Activated T-cell treated with anti-CD3 and anti-CD28 coated beads, Interleukin-2, amount 50 U/mL, for 24 hours (primary cell): Measurements from ENCODE around the gene SEC11A.
"Not testable (repeated sequence)": the region's sequence is repeated elsewhere in the genome, so short reads cannot be mapped to it uniquely, and the experiment has no call there.

Source experiments
- DNase-seq: peaks from one replicate; pipeline ENCODE4 v3.0.0-alpha.2; 2020
- H3K27ac Mint-ChIP-seq: 2 replicates; pipeline ENCODE4 v1.8.0; 2020; ENCODE audit warnings: mild to moderate bottlenecking, mixed read lengths
- H3K27me3 Mint-ChIP-seq: 2 replicates; pipeline ENCODE4 v1.8.0; 2020; ENCODE audit warnings: mixed read lengths
- H3K36me3 Mint-ChIP-seq: 2 replicates; pipeline ENCODE4 v1.8.0; 2020; ENCODE audit warnings: low read depth, mixed read lengths
- H3K4me1 Mint-ChIP-seq: 2 replicates; pipeline ENCODE4 v1.8.0; 2020; ENCODE audit warnings: low read depth, mixed read lengths
- H3K4me3 Mint-ChIP-seq: 2 replicates; pipeline ENCODE4 v1.8.0; 2020; ENCODE audit warnings: mild to moderate bottlenecking, moderate library complexity, mixed read lengths
- H3K9me3 Mint-ChIP-seq: 2 replicates; pipeline ENCODE4 v1.8.0; 2020; ENCODE audit warnings: mixed read lengths

SEC11A gene

GRCh38 chr15:84721371-84721770 is 5.4 kb upstream of the SEC11A start:
- H3K9me3 Mint-ChIP-seq = no peaks in the 10 kb centered on the region
- H3K36me3 Mint-ChIP-seq = peaks cover 8% of the 10 kb centered on the region
- DNase-seq = no peak
- peaks cover 50% of the 10 kb centered on the region for H3K4me1 Mint-ChIP-seq
- H3K27ac Mint-ChIP-seq = peak overlapping the region; percentile 57
- H3K4me3 Mint-ChIP-seq = no peak overlapping the region
- H3K27me3 Mint-ChIP-seq = no peaks in the 10 kb centered on the region

DNA sequence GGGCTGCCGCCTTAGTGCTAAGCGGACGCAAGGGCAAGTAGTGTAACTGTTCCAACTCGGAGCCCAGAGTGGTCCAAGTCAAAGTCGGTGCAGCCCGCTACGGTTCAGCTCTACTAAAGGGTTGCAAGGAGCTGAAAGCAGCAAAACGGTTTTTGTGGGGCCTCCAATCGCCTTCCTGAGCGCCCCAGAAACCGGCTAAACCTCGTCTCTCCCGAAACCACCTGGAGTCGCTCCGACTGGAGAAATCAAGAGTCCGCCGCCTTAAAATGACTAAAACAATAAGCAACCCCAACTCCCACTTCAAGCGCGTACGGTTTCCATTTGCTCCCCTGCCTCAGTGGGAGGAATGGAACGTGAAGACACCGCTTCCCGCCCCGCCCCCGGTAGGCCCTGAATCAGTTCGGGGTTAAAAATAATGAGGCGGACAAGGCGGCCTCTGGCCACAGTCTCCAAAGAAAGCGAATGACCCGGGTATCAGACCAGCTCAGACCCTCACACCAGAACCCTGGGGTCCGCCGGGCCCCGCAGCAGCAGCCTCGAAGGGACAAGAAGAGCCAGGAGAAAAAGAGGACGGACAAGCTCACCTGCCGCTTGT is 401 bp downstream of the SEC11A start:
- Mint-ChIP-seq H3K27me3 (no peaks in the 10 kb centered on the region), H3K36me3 (peaks cover 60% of the 10 kb centered on the region), H3K9me3 (no peaks in the 10 kb centered on the region), H3K27ac (peak overlapping the region; percentile 96), H3K4me3 (peak overlapping the region; percentile 100), H3K4me1 (peaks cover 53% of the 10 kb centered on the region)
- no peak for DNase-seq

- peaks cover 52% of the 10 kb centered on the region for H3K4me1 Mint-ChIP-seq
- no peaks in the 10 kb centered on the region for H3K27me3 Mint-ChIP-seq
- H3K27ac Mint-ChIP-seq = peak overlapping the region; percentile 96
- H3K4me3 Mint-ChIP-seq = peak overlapping the region; percentile 100
- peaks cover 65% of the 10 kb centered on the region for H3K36me3 Mint-ChIP-seq
- H3K9me3 Mint-ChIP-seq = no peaks in the 10 kb centered on the region
- DNase-seq = no peak
Measured at GRCh38 chr15:84714821-84715220, 1.1 kb downstream of the SEC11A start.

DNA sequence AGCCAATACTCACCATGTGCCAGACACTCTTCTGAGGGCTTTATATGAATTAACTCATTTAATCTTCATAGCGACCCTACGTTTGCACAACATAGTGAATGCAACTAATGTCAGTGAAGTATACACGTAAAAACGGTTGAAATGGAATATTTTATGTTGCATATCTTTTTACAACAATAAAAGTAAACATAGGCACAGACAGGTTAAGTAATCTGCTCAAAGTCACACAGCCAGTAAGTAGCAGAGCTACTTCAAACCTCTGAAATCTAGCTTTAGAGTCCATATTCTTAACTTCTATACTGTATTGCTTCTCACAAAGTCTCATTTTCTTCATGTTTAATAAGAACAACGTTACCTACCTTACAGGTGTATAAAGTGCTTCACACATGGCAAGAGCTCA is 1.6 kb downstream of the SEC11A start:
- peaks cover 69% of the 10 kb centered on the region for H3K36me3 Mint-ChIP-seq

DNA sequence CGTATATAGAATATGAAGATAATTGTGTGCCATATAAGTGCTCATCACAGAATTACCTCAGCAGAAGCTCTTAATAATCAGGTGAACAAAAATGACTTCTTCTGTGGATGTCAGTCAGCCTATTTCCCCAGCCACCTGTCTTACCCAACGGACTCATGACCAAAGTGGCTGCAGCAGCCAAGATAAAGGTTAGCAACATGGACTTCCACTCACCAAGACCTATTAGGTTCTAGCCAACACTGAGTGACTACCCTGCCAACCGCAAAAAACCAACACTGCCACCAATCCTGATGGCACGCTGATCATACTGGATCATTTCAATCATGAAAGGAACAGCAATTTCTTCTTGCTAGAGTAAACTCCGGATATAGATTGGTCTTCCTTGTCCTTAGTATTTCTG is 12.1 kb downstream of the SEC11A start:
- Mint-ChIP-seq H3K27ac (peak overlapping the region; percentile 7), H3K36me3 (peaks cover 58% of the 10 kb centered on the region), H3K9me3 (no peaks in the 10 kb centered on the region), H3K4me3 (no peak overlapping the region), H3K27me3 (no peaks in the 10 kb centered on the region), H3K4me1 (peaks cover 71% of the 10 kb centered on the region)
- DNase-seq = no peak

More for the DNA sequence above, 1.6 kb downstream of the SEC11A start:
- peak overlapping the region; percentile 63 for H3K27ac Mint-ChIP-seq
- peak overlapping the region; percentile 100 for H3K4me3 Mint-ChIP-seq
- H3K27me3 Mint-ChIP-seq = no peaks in the 10 kb centered on the region
- H3K9me3 Mint-ChIP-seq = no peaks in the 10 kb centered on the region
- DNase-seq = no peak
- peaks cover 52% of the 10 kb centered on the region for H3K4me1 Mint-ChIP-seq

DNA sequence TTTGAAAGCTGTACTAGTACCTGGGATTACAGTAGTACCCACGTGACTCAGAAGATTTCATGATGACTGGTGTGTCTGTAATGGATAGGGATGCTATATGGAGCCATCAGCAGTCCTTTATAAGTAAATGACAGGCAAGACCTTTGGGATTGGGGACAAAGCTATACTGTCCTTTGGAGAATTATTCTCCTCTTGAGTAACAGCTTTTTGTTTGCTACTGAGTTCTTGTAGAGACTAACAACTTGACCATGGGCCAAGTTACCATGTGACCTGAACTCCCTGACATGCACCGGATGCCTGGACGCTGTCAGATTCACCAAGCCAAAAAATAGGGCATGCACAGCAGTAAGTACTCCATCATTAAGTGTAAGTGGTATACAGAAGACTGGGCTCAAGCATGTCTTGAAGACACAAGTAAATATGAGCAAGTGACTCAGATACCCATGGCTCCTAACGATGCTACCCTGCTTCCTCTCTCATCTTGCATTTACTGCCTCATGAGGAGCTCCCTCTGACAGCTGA is 12.9 kb downstream of the SEC11A start:
- H3K36me3 Mint-ChIP-seq = peaks cover 53% of the 10 kb centered on the region
- H3K27me3 Mint-ChIP-seq = no peaks in the 10 kb centered on the region
- DNase-seq = no peak
- peak overlapping the region; percentile 29 for H3K27ac Mint-ChIP-seq
- peaks cover 71% of the 10 kb centered on the region for H3K4me1 Mint-ChIP-seq
- no peak overlapping the region for H3K4me3 Mint-ChIP-seq
- no peaks in the 10 kb centered on the region for H3K9me3 Mint-ChIP-seq

DNA sequence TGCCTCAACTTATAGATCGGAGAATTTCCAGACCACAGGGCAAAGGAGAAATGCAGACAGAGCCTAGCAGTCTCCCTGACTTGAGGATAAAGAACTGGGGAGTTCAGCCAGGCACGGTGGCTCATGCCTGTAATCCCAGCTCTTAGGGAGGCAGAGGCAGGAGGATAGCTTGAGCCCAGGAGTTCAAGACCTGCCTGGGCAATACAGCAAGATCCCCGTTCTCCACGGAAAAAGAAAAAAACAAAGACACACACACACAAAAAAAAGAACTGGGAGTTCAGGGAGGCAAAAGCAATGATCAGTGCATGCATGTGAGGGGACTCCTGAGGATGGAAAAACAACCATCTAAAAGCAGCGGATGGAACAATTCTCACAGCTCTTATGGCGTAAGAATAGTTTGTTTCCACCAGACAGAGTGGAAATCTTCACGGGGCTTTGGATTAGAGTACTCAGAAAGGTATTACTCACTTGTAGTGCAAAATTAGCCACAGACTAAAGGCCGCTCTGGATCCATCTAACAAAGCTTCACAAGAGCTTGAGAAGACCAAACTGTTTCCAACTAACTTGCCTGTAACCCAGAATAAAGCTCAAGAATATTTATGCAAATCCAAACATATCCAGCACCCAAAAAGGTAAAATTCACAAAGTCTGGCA is 16.3 kb downstream of the SEC11A start:
- Mint-ChIP-seq H3K4me3 (peak overlapping the region; percentile 49), H3K27ac (peak overlapping the region; percentile 89), H3K9me3 (no peaks in the 10 kb centered on the region), H3K4me1 (peaks cover 71% of the 10 kb centered on the region), H3K36me3 (peaks cover 39% of the 10 kb centered on the region), H3K27me3 (no peaks in the 10 kb centered on the region)
- no peak for DNase-seq

GRCh38 chr15:84697236-84697990 is 18.5 kb downstream of the SEC11A start:
- Mint-ChIP-seq H3K9me3 (no peaks in the 10 kb centered on the region), H3K27ac (peak overlapping the region; percentile 71), H3K36me3 (peaks cover 33% of the 10 kb centered on the region), H3K4me3 (no peak overlapping the region), H3K4me1 (peaks cover 57% of the 10 kb centered on the region), H3K27me3 (no peaks in the 10 kb centered on the region)
- no peak for DNase-seq

- Mint-ChIP-seq H3K4me3 (no peak overlapping the region), H3K27me3 (no peaks in the 10 kb centered on the region), H3K9me3 (no peaks in the 10 kb centered on the region), H3K36me3 (peaks cover 39% of the 10 kb centered on the region), H3K27ac (no peak overlapping the region), H3K4me1 (peaks cover 61% of the 10 kb centered on the region)
- no peak for DNase-seq
Measured at GRCh38 chr15:84696757-84697156, 19.2 kb downstream of the SEC11A start.

GRCh38 chr15:84690342-84690741 is 25.6 kb downstream of the SEC11A start:
- peaks cover 70% of the 10 kb centered on the region for H3K36me3 Mint-ChIP-seq
- peaks cover 30% of the 10 kb centered on the region for H3K4me1 Mint-ChIP-seq
- no peaks in the 10 kb centered on the region for H3K27me3 Mint-ChIP-seq
- no peak overlapping the region for H3K4me3 Mint-ChIP-seq
- no peak for DNase-seq
- H3K9me3 Mint-ChIP-seq = no peaks in the 10 kb centered on the region
- no peak overlapping the region for H3K27ac Mint-ChIP-seq

DNA sequence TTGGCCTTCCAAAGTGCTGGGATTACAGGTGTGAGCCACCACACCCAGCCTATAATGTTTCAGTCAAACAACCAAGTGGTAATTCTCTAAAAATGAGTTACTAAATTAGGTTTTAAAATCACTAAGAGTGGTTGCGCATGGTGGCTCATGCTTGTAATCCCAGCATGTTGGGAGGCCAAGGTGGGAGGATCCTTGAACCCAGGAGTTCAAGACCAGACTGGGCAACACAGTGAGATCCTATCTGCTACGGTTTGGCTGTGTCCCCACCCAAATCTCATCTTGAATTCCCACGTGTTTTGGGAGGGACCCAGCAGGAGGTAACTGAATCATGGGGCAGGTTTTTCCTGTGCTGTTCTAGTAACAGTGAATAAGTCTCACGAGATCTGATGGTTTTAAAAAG is 26.1 kb downstream of the SEC11A start:
- Mint-ChIP-seq H3K4me3 (no peak overlapping the region), H3K27me3 (no peaks in the 10 kb centered on the region), H3K9me3 (no peaks in the 10 kb centered on the region), H3K4me1 (peaks cover 32% of the 10 kb centered on the region), H3K36me3 (peaks cover 74% of the 10 kb centered on the region), H3K27ac (no peak overlapping the region)
- DNase-seq = no peak

DNA sequence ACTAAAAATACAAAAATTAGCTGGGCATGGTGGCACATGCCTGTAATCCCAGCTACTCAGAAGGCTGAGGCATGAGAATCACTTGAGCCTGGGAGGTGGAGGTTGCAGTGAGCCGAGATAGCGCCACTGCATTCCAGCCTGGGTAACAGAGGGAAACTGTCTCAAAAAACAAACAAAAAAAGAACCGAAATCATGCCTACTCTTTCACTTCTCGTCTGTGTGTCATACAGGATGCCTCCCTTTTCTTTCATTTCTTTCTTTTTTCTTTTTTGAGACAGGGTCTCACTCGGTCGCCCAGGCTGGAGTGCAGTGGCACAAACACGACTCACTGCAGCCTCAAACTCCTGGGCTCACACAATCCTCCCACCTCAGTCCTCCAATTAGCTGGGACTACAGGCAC is 29.5 kb downstream of the SEC11A start:
- not testable (repeated sequence) for H3K27me3 Mint-ChIP-seq, H3K9me3 Mint-ChIP-seq, DNase-seq, H3K4me3 Mint-ChIP-seq
- peaks cover 85% of the 10 kb centered on the region for H3K36me3 Mint-ChIP-seq
- H3K4me1 Mint-ChIP-seq = peaks cover 40% of the 10 kb centered on the region
- peak overlapping the region; percentile 69 for H3K27ac Mint-ChIP-seq

DNA sequence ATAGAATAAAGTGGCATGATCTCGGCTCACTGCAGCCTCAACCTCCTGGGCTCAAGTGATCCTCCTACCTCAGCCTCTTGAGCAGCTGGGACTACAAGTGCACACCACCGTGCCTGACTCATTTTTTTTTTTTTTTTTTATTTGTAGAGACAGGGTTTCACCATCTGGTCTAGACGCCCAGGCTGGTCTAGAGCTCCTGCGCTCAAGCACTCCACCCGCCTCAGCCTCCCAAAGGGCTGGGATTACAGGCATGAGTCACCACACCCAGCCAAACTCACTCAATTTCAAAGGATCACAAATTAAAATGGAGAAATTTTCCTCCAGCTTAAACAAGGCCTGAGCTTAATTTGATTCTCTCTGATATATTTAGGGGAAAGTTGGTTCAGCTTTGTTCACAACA is 30.6 kb downstream of the SEC11A start:
- peaks cover 38% of the 10 kb centered on the region for H3K4me1 Mint-ChIP-seq
- no peak overlapping the region for H3K4me3 Mint-ChIP-seq
- peak overlapping the region; percentile 67 for H3K27ac Mint-ChIP-seq
- peaks cover 85% of the 10 kb centered on the region for H3K36me3 Mint-ChIP-seq
- no peaks in the 10 kb centered on the region for H3K27me3 Mint-ChIP-seq
- DNase-seq = no peak
- H3K9me3 Mint-ChIP-seq = no peaks in the 10 kb centered on the region

DNA sequence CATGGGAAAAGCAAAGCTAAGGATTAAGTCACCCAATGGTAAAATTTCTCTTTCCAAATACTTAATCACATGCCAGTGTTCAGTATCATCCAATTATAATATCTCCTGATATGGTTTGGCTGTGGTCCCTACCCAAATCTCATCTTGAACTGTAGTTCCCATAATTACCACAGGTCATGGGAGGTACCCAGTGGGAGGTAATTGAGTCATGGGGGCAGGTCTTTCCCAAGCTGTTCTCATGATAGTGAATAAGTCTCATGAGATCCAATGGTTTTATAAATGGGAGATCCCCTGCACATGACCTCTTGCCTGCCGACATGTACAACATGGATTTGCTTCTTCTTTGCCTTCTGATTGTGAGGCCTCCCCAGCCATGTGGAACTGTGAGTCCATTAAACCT is 31.8 kb downstream of the SEC11A start:
- Mint-ChIP-seq H3K27ac (no peak overlapping the region), H3K9me3 (no peaks in the 10 kb centered on the region), H3K4me1 (peaks cover 36% of the 10 kb centered on the region), H3K4me3 (no peak overlapping the region), H3K36me3 (peaks cover 91% of the 10 kb centered on the region), H3K27me3 (no peaks in the 10 kb centered on the region)
- DNase-seq = no peak

DNA sequence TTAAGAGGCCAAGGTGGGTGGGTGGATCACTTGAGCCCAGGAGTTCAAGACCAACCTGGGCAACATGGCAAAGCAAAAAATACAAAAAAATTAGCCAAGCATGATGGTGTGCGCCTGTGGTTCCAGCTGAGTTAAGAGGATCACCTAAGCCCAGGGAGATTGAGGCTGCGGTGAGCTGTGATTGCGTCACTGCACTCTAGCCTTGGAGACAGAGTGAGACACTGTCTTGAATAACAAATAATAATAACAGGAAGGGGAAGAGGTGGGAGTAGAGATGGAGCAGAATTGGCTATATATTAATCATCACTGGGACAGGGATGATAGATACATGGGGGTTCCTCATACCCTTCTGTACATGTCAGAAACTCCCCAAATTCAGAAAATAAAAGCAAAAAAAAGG is 34.1 kb downstream of the SEC11A start:
- Mint-ChIP-seq H3K9me3 (no peaks in the 10 kb centered on the region), H3K36me3 (peaks cover 91% of the 10 kb centered on the region), H3K27ac (peak overlapping the region; percentile 70), H3K4me1 (peaks cover 30% of the 10 kb centered on the region), H3K27me3 (no peaks in the 10 kb centered on the region), H3K4me3 (no peak overlapping the region)
- DNase-seq = peak; percentile 42
